Small intestine (tissue), 7 donors: ENCODE measurements around the gene CGN. TPM values are rescaled to one million over a fixed set of nuclear protein-coding genes. Genes with fewer than 3 reads are reported as not detected.

ENCODE experiments used
- DNase-seq, 2 donors: peaks; one replicate each; pipeline versions ENCODE4 v3.0.0 to v3.0.0-alpha.2; 2013
- FAIRE-seq: peaks from 2 replicates; lab custom pipeline; 2012; peaks lifted over from hg19 to GRCh38; lab: Jason Lieb, UNC
- H3K27ac ChIP-seq, 3 donors: one replicate each; pipeline ENCODE4 v1.5.1; 2013; ENCODE audit warnings: low read length in 2 of 3, mild to moderate bottlenecking in 2 of 3, control low read depth in 1 of 3, inconsistent platforms in 1 of 3, low read depth in 1 of 3, moderate library complexity in 1 of 3
- H3K27me3 ChIP-seq, 3 donors: one replicate each; pipeline ENCODE4 v1.6.1; 2013; ENCODE audit warnings: low read length in 3 of 3, inconsistent platforms in 1 of 3; ENCODE audit not compliant: control insufficient read depth in 3 of 3, insufficient read depth in 3 of 3
- H3K36me3 ChIP-seq, 3 donors: one replicate each; pipeline ENCODE4 v1.6.1; 2013; ENCODE audit warnings: low read length in 3 of 3, inconsistent platforms in 1 of 3, low read depth in 1 of 3, mild to moderate bottlenecking in 1 of 3, moderate library complexity in 1 of 3; ENCODE audit not compliant: control insufficient read depth in 3 of 3, insufficient read depth in 2 of 3
- H3K4me1 ChIP-seq, 3 donors: one replicate each; pipeline ENCODE4 v1.6.1; 2013; ENCODE audit warnings: low read length in 2 of 3, inconsistent platforms in 1 of 3, low read depth in 1 of 3, mild to moderate bottlenecking in 1 of 3, moderate library complexity in 1 of 3; ENCODE audit not compliant: control insufficient read depth in 3 of 3, insufficient read depth in 2 of 3
- H3K4me3 ChIP-seq, 3 donors: one replicate each; pipeline ENCODE4 v1.5.1; 2013; ENCODE audit warnings: low read length in 3 of 3, control low read depth in 1 of 3, inconsistent platforms in 1 of 3, low read depth in 1 of 3, mild to moderate bottlenecking in 1 of 3, moderate library complexity in 1 of 3
- H3K9me3 ChIP-seq, 2 donors: one replicate each; pipeline ENCODE4 v1.6.1; 2013; ENCODE audit warnings: low read depth in 1 of 2, low read length in 1 of 2; ENCODE audit not compliant: control insufficient read depth in 2 of 2, insufficient read depth in 1 of 2
- WGBS, 3 donors: extraction: QIAGEN DNeasy Blood & Tissue Kit; methylation state at CpG; one replicate each; pipeline ENCODE4 v1.1.7; 2013; 5-methylcytosine and 5-hydroxymethylcytosine counted together
- polyA plus RNA-seq, 4 donors: library from polyadenylated mRNA; stranded (reverse) in 3 of 4; unstranded in 1 of 4; fragments of 200-250 nt in 3 of 4; fragments of 120-200 nt in 1 of 4; gene quantifications; one replicate each; pipeline versions ENCODE4 v1.2.1 to v1.2.3, GENCODE V29; 2013
- donor health status: healthy with polysubstance abuse.
- donor health status: control.
- donor health status: control.
- donor health status: Bipolar disorder and iron deficiency.
- donor health status: healthy.

The CGN gene
- polyA plus RNA-seq, 4 donors = 33.5 to 286 (median 211) TPM

GRCh38 chr1:151477066-151477465 lies 34.1 kb upstream of the CGN start:
- no peak for FAIRE-seq
- Histone ChIP-seq H3K36me3 (no peaks in the 10 kb centered on the region), H3K27ac (no peak overlapping the region), H3K4me1 (peaks cover 0 to 3% (median 0%) of the 10 kb centered on the region in 3 donors), H3K9me3 (peaks cover 0 to under 1% of the 10 kb centered on the region in 2 donors), H3K27me3 (no peaks in the 10 kb centered on the region), H3K4me3 (no peak overlapping the region)
- 68 to 82% (median 80%) methylated on average over 3 of the region's 3 CpGs for WGBS, 3 donors
- no peak for DNase-seq

- no peaks in the 10 kb centered on the region for H3K36me3 ChIP-seq
- H3K9me3 ChIP-seq = peaks cover 0 to 6% of the 10 kb centered on the region in 2 donors
- no peak overlapping the region for H3K4me3 ChIP-seq
- no peaks in the 10 kb centered on the region for H3K27me3 ChIP-seq
- 81 to 90% (median 90%) methylated on average over 1 of the region's 1 CpG for WGBS, 3 donors
- FAIRE-seq = no peak
- H3K27ac ChIP-seq = peak overlapping the region in 1 of 3 donors; percentile 14
- no peak for DNase-seq
- no peaks in the 10 kb centered on the region for H3K4me1 ChIP-seq
These were observed 32.9 kb upstream of the CGN start for GRCh38 chr1:151478140-151478812.

- Histone ChIP-seq H3K27ac (no peak overlapping the region), H3K9me3 (peaks cover 0 to 6% of the 10 kb centered on the region in 2 donors), H3K36me3 (no peaks in the 10 kb centered on the region), H3K4me3 (no peak overlapping the region), H3K4me1 (no peaks in the 10 kb centered on the region), H3K27me3 (no peaks in the 10 kb centered on the region)
- WGBS, 3 donors = 81 to 88% (median 84%) methylated on average over 2 of the region's 2 CpGs
- DNase-seq (no peak), FAIRE-seq (no peak)
These were observed 32.3 kb upstream of the CGN start for GRCh38 chr1:151478923-151479322.

GRCh38 chr1:151479462-151479861 lies 31.7 kb upstream of the CGN start:
- 90 to 94% (median 91%) methylated on average over 5 of the region's 5 CpGs for WGBS, 3 donors
- Histone ChIP-seq H3K27ac (no peak overlapping the region), H3K4me1 (no peaks in the 10 kb centered on the region), H3K9me3 (peaks cover 0 to 6% of the 10 kb centered on the region in 2 donors), H3K4me3 (no peak overlapping the region), H3K36me3 (no peaks in the 10 kb centered on the region), H3K27me3 (no peaks in the 10 kb centered on the region)
- no peak for DNase-seq
- FAIRE-seq = no peak

- Histone ChIP-seq H3K36me3 (no peaks in the 10 kb centered on the region), H3K27ac (no peak overlapping the region), H3K4me1 (no peaks in the 10 kb centered on the region), H3K4me3 (no peak overlapping the region), H3K9me3 (peaks cover 0 to 6% of the 10 kb centered on the region in 2 donors), H3K27me3 (no peaks in the 10 kb centered on the region)
- FAIRE-seq = no peak
- DNase-seq = no peak
- 95 to 96% (median 96%) methylated on average over 1 of the region's 1 CpG for WGBS, 3 donors
These were observed 29.2 kb upstream of the CGN start for GRCh38 chr1:151482017-151482416.

- DNase-seq (peak; percentile 36 to 67), FAIRE-seq (no peak)
- WGBS, 3 donors = 56 to 75% (median 71%) methylated on average over 5 of the region's 5 CpGs
- Histone ChIP-seq H3K27me3 (no peaks in the 10 kb centered on the region), H3K27ac (no peak overlapping the region), H3K9me3 (peaks cover 0 to 6% of the 10 kb centered on the region in 2 donors), H3K36me3 (no peaks in the 10 kb centered on the region), H3K4me1 (no peaks in the 10 kb centered on the region), H3K4me3 (no peak overlapping the region)
These were observed 25.4 kb upstream of the CGN start for GRCh38 chr1:151485685-151486255.

- no peaks in the 10 kb centered on the region for H3K4me1 ChIP-seq
- peaks cover 0 to 6% of the 10 kb centered on the region in 2 donors for H3K9me3 ChIP-seq
- FAIRE-seq = no peak
- H3K36me3 ChIP-seq = no peaks in the 10 kb centered on the region
- no peak for DNase-seq
- WGBS, 3 donors = 44 to 66% (median 50%) methylated on average over 1 of the region's 1 CpG
- H3K4me3 ChIP-seq = no peak overlapping the region
- no peak overlapping the region for H3K27ac ChIP-seq
- no peaks in the 10 kb centered on the region for H3K27me3 ChIP-seq
These were observed 24.6 kb upstream of the CGN start for GRCh38 chr1:151486557-151486956.

- WGBS, 3 donors = 41 to 69% (median 45%) methylated on average over 5 of the region's 5 CpGs
- no peaks in the 10 kb centered on the region for H3K27me3 ChIP-seq
- no peak overlapping the region for H3K27ac ChIP-seq
- peaks cover 0 to 18% (median 0%) of the 10 kb centered on the region in 3 donors for H3K4me1 ChIP-seq
- no peaks in the 10 kb centered on the region for H3K9me3 ChIP-seq
- H3K36me3 ChIP-seq = no peaks in the 10 kb centered on the region
- H3K4me3 ChIP-seq = no peak overlapping the region
- DNase-seq (no peak), FAIRE-seq (no peak)
These were observed 19.5 kb upstream of the CGN start for GRCh38 chr1:151491641-151492040.
